GM18861 (cell line): ENCODE results near the gene GPR179.
A peak's percentile ranks its signal among the peaks of the same experiment; 100 is the strongest.

Experiments used
- ATAC-seq: cut with Tn5 transposase; IDR thresholded peaks from one replicate; pipeline ENCODE4 v1.9.1; 2021; ENCODE audit not compliant: unreplicated experiment

Gene GPR179

GRCh38 chr17:38343608-38344419 lies at the start of gene GPR179:
GPR179 (minus strand) TSS chr17:38343956; CDS start chr17:38343789, 167 bp downstream.
- no peak for ATAC-seq

- no peak for ATAC-seq
Measured at GRCh38 chr17:38379448-38379847, 35.7 kb upstream of the GPR179 start.

- no peak for ATAC-seq
Measured at GRCh38 chr17:38369124-38369886, 25.5 kb upstream of the GPR179 start.

GRCh38 chr17:38364741-38365140 lies 21.0 kb upstream of the GPR179 start:
- no peak for ATAC-seq

- ATAC-seq, result no peak
Measured at GRCh38 chr17:38363016-38363415, 19.3 kb upstream of the GPR179 start.

- ATAC-seq, result no peak
Measured at GRCh38 chr17:38361694-38362465, 18.1 kb upstream of the GPR179 start.

- ATAC-seq, result no peak
Measured at GRCh38 chr17:38358586-38359513, 15.1 kb upstream of the GPR179 start.

GRCh38 chr17:38357486-38358123 lies 13.8 kb upstream of the GPR179 start:
- ATAC-seq, result no peak

- no peak for ATAC-seq
Measured at GRCh38 chr17:38355251-38355650, 11.5 kb upstream of the GPR179 start.

GRCh38 chr17:38354466-38354865 lies 10.7 kb upstream of the GPR179 start:
- no peak for ATAC-seq

GRCh38 chr17:38353668-38354067 lies 9.9 kb upstream of the GPR179 start:
- no peak for ATAC-seq

- ATAC-seq, result no peak
Measured at GRCh38 chr17:38353086-38353604, 9.4 kb upstream of the GPR179 start.

- no peak for ATAC-seq
Measured at GRCh38 chr17:38352245-38353085, 8.7 kb upstream of the GPR179 start.

- ATAC-seq, result peak; percentile 77
Measured at GRCh38 chr17:38351412-38352222, 7.9 kb upstream of the GPR179 start, which contains the start of gene SOCS7. SOCS7 (plus strand) TSS chr17:38351844; CDS start chr17:38352053, 209 bp downstream.

- ATAC-seq, result no peak
Measured at GRCh38 chr17:38350035-38350434, 6.3 kb upstream of the GPR179 start.

GRCh38 chr17:38349097-38349730 lies 5.5 kb upstream of the GPR179 start:
- no peak for ATAC-seq

GRCh38 chr17:38345743-38346142 lies 2.0 kb upstream of the GPR179 start:
- no peak for ATAC-seq
